DND-41 (cell line): ENCODE results near the gene FAR2.

Experiments
- EZH2 ChIP-seq: IDR thresholded peaks from 3 replicates; pipeline ENCODE4 v1.6.1; 2012; ENCODE audit warnings: borderline replicate concordance, low read depth, mild to moderate bottlenecking, moderate library complexity, low read length, inconsistent platforms; ENCODE audit not compliant: severe bottlenecking
- TF ChIP-seq, protein P1 (sequence below): IDR thresholded peaks from 2 replicates; pipeline ENCODE4 v1.5.1; 2012; ENCODE audit warnings: borderline replicate concordance, low read length, moderate library complexity, mild to moderate bottlenecking; ENCODE audit not compliant: poor library complexity, severe bottlenecking; ENCODE audit errors: extremely low read depth

DNA sequence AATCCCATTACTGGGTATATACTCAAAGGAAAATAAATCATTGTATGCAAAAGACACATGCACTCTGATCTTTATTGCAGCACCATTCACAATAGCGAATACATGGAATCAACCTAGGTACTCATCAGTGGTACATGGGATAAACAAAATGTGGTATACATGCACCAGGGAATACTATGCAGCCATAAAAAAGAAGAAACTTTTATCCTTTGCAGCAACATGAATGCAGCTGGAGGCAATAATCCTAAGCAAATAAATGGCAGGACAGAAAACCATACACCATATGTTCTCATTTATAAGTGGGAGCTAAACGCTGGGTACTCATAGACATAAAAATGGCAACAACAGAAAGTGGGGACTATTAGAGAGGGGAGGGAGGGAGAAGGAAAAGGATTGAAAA, 216.0 kb downstream of the FAR2 start:
- TF ChIP-seq, protein P1, sequence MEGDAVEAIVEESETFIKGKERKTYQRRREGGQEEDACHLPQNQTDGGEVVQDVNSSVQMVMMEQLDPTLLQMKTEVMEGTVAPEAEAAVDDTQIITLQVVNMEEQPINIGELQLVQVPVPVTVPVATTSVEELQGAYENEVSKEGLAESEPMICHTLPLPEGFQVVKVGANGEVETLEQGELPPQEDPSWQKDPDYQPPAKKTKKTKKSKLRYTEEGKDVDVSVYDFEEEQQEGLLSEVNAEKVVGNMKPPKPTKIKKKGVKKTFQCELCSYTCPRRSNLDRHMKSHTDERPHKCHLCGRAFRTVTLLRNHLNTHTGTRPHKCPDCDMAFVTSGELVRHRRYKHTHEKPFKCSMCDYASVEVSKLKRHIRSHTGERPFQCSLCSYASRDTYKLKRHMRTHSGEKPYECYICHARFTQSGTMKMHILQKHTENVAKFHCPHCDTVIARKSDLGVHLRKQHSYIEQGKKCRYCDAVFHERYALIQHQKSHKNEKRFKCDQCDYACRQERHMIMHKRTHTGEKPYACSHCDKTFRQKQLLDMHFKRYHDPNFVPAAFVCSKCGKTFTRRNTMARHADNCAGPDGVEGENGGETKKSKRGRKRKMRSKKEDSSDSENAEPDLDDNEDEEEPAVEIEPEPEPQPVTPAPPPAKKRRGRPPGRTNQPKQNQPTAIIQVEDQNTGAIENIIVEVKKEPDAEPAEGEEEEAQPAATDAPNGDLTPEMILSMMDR = no peak
- no peak for TF ChIP-seq EZH2
